NCI-H460 (cell line): ENCODE measurements around the gene EXTL1. TPM values are rescaled to one million over a fixed set of nuclear protein-coding genes. Genes with fewer than 3 reads are reported as not detected.

Experiments
- DNase-seq: peaks from one replicate; pipeline ENCODE4 v3.0.0-alpha.2; 2016; ENCODE audit warnings: low read depth; ENCODE audit errors: extremely low read depth
- total RNA-seq: library from RNA; depleted of rRNA; stranded (reverse); fragments of >200 nt; shearing (Covaris generic); gene quantifications from 2 replicates; pipeline ENCODE4 v1.2.3, GENCODE V29; 2014

Gene EXTL1
- total RNA-seq, 1 experiment from 2014 or later: 0.05 TPM

DNA sequence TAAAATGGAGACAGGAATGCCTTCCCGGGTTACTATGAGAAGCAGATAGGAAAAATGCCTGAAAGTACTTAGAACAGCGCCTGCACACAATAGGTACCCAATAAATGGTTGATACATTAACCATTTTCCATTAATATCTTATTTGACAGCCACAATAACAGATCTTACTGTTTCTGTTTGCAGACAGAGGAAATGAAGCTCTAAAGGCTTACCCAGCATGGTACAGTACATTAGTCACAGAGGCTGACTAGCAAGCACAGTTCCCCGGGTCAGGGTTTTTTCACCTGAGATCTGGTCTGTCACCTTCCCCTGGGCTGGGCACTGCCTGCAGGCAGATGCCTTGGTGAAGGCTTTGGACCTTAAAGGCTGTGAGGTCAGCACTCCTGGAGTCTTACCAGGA lies 43.0 kb downstream of the EXTL1 start:
- DNase-seq: no peak

GRCh38 chr1:26066160-26066559 lies 44.6 kb downstream of the EXTL1 start:
- DNase-seq: no peak

- DNase-seq: no peak
These were observed 45.3 kb downstream of the EXTL1 start for GRCh38 chr1:26066857-26067256.

DNA sequence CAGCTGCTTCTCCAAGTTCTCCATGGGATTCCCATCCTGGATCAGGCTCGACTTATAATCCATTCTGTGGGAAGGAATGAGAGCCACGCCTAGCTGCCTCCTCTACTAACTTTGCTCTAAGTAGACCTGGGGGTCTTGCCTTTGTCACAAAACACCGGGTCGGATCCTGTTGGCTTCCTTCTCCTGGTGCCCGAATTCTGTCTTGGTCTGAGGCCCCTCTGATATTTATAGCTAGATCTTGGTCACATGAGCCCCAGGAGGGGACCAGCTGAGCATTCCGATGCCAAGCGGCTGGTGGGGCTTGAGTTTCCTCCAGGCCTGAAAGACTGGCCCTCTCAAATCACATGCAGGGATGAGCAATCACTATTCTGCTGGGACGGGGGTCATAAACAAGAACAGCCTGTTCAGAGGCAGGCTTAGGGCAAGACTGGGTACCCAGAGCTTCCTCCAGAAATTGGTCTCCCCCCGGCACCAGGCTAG lies 45.9 kb downstream of the EXTL1 start, which contains the start of gene TRIM63:
Gene TRIM63, minus strand, starts transcription at position 199 of the 480 bp plus-strand sequence. Its CDS starts 136 bp downstream, at position 63.
- no peak for DNase-seq

- no peak for DNase-seq
These were observed 48.3 kb downstream of the EXTL1 start for GRCh38 chr1:26069941-26070295.

DNA sequence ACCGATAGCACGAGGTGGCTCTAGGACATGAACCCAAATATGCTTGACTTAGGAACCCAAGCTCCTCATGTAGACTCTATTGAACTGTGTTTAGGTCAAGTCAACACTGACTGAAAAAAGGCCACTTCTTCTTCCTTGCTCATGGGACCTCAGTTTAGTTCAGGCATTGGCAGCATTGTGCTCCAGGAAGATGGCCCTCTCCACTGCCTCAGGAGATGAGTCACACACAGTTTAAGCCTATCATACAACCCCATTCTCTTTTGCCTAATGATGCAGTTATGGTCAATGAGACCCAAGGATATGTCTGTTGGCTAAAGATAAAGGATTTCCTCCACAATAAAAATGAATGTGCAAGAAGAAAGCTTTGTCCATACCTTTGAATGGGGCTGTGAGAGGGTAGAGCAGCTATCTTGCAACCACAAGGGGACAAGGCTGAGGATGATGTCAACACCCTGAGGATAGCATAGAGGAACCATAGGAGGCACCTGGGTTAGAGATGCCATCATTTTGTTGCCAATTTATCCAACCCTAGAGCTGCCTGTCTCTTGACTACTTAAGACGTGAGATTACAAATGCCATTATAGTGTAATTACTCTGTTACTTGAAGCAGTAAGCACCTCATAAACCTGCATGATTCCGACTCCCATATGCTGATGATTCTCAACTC lies 48.9 kb downstream of the EXTL1 start:
- no peak for DNase-seq

GRCh38 chr1:26070963-26071342 lies 49.4 kb downstream of the EXTL1 start:
- DNase-seq: no peak

- no peak for DNase-seq
These were observed 50.7 kb downstream of the EXTL1 start for GRCh38 chr1:26072305-26072704.

GRCh38 chr1:26075421-26076144 lies 54.0 kb downstream of the EXTL1 start:
- DNase-seq: no peak

- DNase-seq: no peak
These were observed 55.9 kb downstream of the EXTL1 start for GRCh38 chr1:26077524-26077923.

DNA sequence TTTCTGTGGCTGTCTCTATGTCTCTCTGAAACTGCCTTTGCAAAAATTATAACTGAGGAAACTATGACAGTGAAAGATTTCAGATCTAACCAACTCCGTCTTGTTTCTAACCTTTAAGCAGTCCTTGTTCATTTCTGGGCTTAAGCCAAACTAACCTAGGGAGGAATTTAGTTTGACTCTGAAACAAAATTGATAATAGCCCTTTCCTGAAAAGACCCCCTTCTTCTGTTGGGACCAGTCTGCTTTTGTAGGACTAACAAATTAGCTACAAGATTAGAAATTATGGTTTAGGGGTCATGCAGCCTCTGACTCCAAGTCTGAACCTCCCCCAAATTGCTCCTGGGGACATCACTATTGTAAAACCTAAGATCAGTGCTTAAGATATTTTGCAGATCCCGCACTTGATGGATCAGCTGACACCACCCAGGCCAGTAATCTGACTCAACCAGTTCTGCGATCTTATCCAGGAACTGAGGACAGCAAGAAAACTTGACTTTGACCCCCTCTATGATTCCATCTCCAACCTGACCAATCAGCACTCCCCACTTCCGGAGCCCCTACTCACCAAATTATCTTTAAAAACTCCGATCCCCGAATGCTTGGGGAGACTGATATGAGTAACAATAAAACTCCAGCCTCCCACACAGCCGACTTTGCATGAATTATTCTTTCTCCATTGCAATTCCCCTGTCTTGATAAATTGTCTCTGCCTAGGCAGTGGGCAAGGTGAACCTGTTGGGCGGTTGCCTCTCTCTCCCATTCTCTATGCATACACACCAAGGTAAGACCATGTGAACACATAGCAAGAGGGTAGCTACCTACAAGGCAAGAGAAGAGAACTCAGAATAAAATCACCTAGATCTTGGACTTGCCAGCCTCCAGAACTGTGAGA lies 57.0 kb downstream of the EXTL1 start:
- DNase-seq: no peak

- DNase-seq: no peak
These were observed 57.6 kb downstream of the EXTL1 start for GRCh38 chr1:26079178-26079563.

DNA sequence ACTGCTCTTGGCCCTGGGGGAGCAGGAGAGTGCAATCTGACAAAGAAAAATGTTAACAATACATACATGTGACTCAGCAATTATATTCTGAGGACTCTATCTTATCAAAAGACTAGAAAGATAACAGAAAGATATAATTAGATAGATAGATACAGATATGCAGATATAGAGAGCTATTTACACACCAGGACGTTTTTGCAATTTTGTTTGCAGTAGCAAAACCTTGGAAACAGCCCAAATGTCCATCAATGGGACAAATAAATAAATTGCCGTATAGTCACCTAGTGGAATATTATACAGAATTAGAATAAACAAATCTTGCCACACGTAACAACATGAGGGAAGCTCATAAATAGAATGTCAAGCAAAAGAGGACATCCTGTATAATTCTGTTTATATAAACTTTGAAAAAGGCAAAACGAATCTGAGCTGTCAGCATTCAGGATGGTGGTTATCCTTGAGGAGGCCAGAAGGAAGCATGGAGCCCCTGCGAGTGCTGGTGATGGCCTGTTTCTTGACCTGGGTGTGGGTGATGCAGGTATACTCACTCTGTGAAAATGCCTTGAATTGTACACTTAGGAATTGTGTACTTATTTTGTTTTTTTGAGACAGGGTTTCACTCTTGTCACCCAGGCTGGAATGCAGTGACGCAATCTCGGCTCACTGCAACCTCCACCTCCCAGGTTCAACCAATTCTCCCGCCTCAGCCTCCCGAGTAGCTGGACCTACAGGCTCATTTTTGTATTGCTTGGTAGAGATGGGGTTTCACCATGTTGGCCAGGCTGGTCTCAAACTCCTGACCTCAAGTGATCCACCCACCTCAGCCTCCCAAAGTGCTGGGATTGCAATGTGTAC lies 58.6 kb downstream of the EXTL1 start:
- no peak for DNase-seq

DNA sequence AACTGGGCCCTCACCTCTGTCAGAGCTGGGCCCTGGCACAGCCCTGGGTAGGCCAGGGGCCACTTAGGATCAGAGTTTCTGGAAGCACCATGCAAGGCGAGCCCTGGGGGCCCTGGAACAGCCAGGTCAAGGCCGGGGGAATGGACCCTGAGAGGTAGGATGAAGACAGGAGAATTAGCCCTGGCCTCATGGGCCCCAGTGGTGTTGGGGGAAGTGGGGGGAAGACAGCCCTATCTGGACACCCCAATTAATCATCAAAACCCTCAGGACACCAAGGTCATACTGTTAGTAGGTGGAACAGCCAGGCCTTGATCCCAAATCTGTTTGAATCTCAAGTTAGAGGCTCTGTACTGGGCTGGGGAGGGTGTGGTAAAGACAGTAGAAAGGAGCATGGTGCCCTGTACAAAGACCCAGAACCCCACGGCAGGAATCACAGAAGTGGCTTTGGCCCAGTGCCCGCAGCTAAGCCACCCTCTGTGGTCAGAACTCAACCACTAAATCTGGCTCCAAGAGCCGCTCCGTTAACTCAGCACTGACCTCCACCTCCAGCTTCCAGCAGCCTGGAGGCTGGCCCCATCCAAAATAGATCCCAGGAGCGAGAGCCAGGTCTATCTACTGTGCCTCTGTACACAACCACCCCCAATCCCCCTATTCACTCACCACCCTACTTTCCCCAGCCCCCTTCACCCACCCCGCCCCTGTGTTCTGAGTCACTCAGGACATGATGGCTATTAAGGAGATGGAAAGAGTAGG lies 59.9 kb downstream of the EXTL1 start:
- DNase-seq: no peak

DNA sequence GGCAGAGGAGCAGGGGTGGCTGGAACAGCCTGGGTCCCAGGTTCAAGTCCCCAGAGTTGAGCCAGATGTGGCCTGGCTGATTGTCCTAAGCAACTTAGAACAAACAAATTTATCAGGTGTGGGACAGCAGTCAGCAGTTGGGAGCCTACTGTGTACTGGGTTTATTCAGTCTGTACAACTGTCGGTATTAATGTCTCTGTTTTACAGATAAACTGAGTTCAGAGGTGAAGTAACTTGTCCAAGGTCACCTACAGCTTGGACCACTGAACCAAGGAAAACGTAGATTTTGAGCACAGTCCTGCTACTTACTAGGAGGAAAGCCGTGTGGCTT lies 60.4 kb downstream of the EXTL1 start:
- no peak for DNase-seq

- DNase-seq: no peak
These were observed 61.6 kb downstream of the EXTL1 start for GRCh38 chr1:26083208-26083607.

DNA sequence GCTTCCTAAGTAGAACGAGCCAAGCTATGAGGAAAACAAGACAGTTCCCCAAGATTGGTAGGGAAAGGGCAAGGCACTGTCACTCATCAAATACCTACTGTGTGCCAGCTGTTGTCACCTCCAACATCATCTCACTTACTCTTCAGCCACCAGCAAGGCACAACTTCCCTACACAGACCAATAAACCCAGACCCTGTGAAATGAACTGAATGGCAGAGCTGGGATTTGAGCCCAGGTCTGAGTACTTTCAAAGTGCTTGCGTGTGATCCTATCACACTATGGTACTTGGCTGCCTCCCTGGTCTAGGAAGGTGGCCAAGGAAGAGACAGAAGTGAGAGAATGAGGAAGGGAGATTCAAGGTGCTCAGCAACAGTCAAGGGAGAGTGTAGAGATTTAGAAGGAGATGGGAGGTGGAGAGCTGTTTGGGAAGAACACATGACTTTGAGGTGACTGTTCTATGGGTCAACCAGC lies 62.6 kb downstream of the EXTL1 start:
- DNase-seq: no peak

DNA sequence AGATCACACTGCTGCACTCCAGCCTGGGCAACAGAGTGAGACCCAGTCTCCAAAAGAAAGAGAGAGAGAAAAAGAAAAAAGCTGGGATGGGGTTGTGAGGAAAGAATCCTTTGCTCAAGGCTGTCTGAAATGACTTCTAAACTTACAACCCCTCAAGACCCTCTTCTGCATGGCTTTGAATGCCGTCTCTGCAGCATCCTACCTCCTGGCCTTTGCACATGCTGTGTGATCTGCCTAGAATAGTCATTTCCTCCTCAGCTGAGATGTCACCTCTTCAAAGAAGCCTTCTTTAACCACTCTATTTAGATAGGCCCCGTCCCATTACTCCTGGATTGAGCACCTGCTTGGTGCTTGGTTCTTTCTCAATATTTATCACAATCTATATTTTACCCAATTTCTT lies 63.3 kb downstream of the EXTL1 start:
- DNase-seq: no peak
